Measurements from ENCODE around the gene ALPK1. TPM values are rescaled to one million over a fixed set of nuclear protein-coding genes. Genes with fewer than 3 reads are reported as not detected.

Gene ALPK1
- polyA plus RNA-seq, 1 donor from 2014 or later = 0.10 TPM

DNA sequence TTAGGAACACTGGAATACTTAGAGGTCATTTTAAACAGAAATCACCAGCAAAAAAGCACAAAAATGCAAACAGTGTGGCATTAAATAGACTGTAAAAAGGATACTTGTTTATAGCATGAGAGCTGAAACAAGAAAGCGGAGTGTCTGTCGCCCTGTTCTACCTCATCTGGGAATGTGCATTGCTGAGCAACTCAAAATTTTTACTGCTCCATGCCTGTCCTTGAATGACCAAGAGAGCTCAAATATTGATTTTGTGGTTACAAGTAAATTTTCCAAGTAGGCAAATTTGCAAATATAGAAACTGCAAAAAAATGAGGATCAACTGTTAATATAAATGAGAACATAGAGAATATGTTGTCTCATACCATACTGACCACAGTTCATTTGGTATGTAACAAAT is 40.1 kb upstream of the ALPK1 start:
- Histone ChIP-seq H3K9me3 (ENCODE audit: low read length) (no peaks in the 10 kb centered on the region), H3K79me2 (replicated peaks; ENCODE audit: insufficient read depth, low read length) (no peaks in the 10 kb centered on the region), H3K27ac (ENCODE audit: low read length) (no peak overlapping the region), H3F3A (ENCODE audit: insufficient read depth, low read length, poor library complexity, severe bottlenecking) (no peaks in the 10 kb centered on the region), H4K20me1 (ENCODE audit: insufficient read depth) (no peaks in the 10 kb centered on the region), H3K4me2 (ENCODE audit: low read length) (no peak overlapping the region), H3K9me2 (ENCODE audit: insufficient read depth, low read length) (no peaks in the 10 kb centered on the region), H3K27me3 (ENCODE audit: insufficient read depth, low read depth, low read length) (no peaks in the 10 kb centered on the region), H3K4me3 (ENCODE audit: low read length) (no peak overlapping the region), H3K36me3 (ENCODE audit: insufficient read depth, low read length) (peaks cover 6% of the 10 kb centered on the region), H3K9ac (ENCODE audit: low read length) (no peak overlapping the region), H2AFZ (ENCODE audit: low read depth, low read length) (no peak overlapping the region)
- TF ChIP-seq EZH2 (IDR thresholded peaks at IDR 0.05; ENCODE audit: borderline replicate concordance, insufficient read depth, low read length, poor library complexity, severe bottlenecking) (no peak), POLR2AphosphoS5 (IDR thresholded peaks at IDR 0.05) (no peak), RAD21 (conservative IDR thresholded peaks at IDR 0.05) (no peak)

DNA sequence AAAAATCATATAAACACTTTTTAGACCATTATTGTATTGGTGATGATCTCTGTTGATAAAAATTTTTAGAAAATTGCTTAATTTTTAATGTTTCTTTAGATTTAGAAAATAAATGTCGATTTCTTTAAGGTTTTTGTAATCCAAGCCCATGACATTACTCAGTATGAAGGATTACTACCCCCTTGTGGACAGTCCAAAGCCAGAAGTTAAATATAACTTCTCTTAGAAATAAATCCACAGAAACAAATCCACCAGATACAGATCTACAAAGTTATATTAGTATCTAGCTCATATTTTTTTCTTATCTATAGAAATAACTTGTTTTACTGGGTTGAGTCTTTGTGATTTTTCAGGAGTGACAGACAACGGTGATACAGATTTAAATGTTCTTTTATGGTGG is 30.3 kb upstream of the ALPK1 start:
- H3K79me2 ChIP-seq (replicated peaks; ENCODE audit: insufficient read depth, low read length) = no peaks in the 10 kb centered on the region
- no peak overlapping the region for H2AFZ ChIP-seq (ENCODE audit: low read depth, low read length)
- no peak overlapping the region for H3K27ac ChIP-seq (ENCODE audit: low read length)
- TF ChIP-seq MXI1 (conservative IDR thresholded peaks at IDR 0.05; ENCODE audit: poor library complexity, severe bottlenecking) (no peak), SMC3 (conservative IDR thresholded peaks at IDR 0.05; ENCODE audit: poor library complexity) (no peak), RAD21 (conservative IDR thresholded peaks at IDR 0.05) (no peak), POLR2AphosphoS5 (IDR thresholded peaks at IDR 0.05) (no peak), TAF1 (IDR thresholded peaks at IDR 0.05; ENCODE audit: low read depth) (no peak), EZH2 (IDR thresholded peaks at IDR 0.05; ENCODE audit: borderline replicate concordance, insufficient read depth, low read length, poor library complexity, severe bottlenecking) (no peak), EP300 (conservative IDR thresholded peaks at IDR 0.05; ENCODE audit: poor library complexity, severe bottlenecking) (no peak)
- TF ChIP-seq, protein P1, sequence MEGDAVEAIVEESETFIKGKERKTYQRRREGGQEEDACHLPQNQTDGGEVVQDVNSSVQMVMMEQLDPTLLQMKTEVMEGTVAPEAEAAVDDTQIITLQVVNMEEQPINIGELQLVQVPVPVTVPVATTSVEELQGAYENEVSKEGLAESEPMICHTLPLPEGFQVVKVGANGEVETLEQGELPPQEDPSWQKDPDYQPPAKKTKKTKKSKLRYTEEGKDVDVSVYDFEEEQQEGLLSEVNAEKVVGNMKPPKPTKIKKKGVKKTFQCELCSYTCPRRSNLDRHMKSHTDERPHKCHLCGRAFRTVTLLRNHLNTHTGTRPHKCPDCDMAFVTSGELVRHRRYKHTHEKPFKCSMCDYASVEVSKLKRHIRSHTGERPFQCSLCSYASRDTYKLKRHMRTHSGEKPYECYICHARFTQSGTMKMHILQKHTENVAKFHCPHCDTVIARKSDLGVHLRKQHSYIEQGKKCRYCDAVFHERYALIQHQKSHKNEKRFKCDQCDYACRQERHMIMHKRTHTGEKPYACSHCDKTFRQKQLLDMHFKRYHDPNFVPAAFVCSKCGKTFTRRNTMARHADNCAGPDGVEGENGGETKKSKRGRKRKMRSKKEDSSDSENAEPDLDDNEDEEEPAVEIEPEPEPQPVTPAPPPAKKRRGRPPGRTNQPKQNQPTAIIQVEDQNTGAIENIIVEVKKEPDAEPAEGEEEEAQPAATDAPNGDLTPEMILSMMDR (IDR thresholded peaks at IDR 0.05; ENCODE audit: poor library complexity, severe bottlenecking) = no peak
- TF ChIP-seq, protein P2, sequence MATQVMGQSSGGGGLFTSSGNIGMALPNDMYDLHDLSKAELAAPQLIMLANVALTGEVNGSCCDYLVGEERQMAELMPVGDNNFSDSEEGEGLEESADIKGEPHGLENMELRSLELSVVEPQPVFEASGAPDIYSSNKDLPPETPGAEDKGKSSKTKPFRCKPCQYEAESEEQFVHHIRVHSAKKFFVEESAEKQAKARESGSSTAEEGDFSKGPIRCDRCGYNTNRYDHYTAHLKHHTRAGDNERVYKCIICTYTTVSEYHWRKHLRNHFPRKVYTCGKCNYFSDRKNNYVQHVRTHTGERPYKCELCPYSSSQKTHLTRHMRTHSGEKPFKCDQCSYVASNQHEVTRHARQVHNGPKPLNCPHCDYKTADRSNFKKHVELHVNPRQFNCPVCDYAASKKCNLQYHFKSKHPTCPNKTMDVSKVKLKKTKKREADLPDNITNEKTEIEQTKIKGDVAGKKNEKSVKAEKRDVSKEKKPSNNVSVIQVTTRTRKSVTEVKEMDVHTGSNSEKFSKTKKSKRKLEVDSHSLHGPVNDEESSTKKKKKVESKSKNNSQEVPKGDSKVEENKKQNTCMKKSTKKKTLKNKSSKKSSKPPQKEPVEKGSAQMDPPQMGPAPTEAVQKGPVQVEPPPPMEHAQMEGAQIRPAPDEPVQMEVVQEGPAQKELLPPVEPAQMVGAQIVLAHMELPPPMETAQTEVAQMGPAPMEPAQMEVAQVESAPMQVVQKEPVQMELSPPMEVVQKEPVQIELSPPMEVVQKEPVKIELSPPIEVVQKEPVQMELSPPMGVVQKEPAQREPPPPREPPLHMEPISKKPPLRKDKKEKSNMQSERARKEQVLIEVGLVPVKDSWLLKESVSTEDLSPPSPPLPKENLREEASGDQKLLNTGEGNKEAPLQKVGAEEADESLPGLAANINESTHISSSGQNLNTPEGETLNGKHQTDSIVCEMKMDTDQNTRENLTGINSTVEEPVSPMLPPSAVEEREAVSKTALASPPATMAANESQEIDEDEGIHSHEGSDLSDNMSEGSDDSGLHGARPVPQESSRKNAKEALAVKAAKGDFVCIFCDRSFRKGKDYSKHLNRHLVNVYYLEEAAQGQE (IDR thresholded peaks at IDR 0.05; ENCODE audit: borderline replicate concordance) = no peak
- no peaks in the 10 kb centered on the region for H3K27me3 ChIP-seq (ENCODE audit: insufficient read depth, low read depth, low read length)
- no peaks in the 10 kb centered on the region for H3K9me2 ChIP-seq (ENCODE audit: insufficient read depth, low read length)
- H3K4me3 ChIP-seq (ENCODE audit: low read length) = no peak overlapping the region
- no peaks in the 10 kb centered on the region for H4K20me1 ChIP-seq (ENCODE audit: insufficient read depth)
- peaks cover 4% of the 10 kb centered on the region for H3K36me3 ChIP-seq (ENCODE audit: insufficient read depth, low read length)
- H3K9ac ChIP-seq (ENCODE audit: low read length) = no peak overlapping the region
- no peaks in the 10 kb centered on the region for H3F3A ChIP-seq (ENCODE audit: insufficient read depth, low read length, poor library complexity, severe bottlenecking)
- H3K4me2 ChIP-seq (ENCODE audit: low read length) = no peak overlapping the region
- no peaks in the 10 kb centered on the region for H3K9me3 ChIP-seq (ENCODE audit: low read length)

DNA sequence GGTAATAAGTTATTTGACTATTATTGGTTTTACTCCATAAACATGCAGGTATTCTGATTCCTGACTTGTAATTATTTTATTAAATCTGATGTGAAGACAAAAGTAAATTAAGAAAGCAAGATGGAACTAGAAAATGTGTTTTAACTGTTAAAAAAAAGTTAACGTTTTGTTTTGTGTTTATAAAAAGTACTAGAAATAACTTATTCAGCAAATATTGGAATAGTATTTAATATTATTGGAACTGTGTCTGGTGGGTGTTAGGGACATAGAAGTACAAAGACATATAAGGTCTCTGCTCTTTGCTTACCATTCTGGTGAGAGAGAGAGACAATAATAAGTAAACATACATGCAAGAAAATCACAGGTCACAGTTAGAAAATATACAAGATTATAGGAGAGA is 27.1 kb upstream of the ALPK1 start:
- no peaks in the 10 kb centered on the region for H3F3A ChIP-seq (ENCODE audit: insufficient read depth, low read length, poor library complexity, severe bottlenecking)
- H3K9me3 ChIP-seq (ENCODE audit: low read length) = no peaks in the 10 kb centered on the region
- no peaks in the 10 kb centered on the region for H4K20me1 ChIP-seq (ENCODE audit: insufficient read depth)
- no peak overlapping the region for H3K9ac ChIP-seq (ENCODE audit: low read length)
- no peak overlapping the region for H3K4me2 ChIP-seq (ENCODE audit: low read length)
- H2AFZ ChIP-seq (ENCODE audit: low read depth, low read length) = no peak overlapping the region
- H3K36me3 ChIP-seq (ENCODE audit: insufficient read depth, low read length) = peaks cover 4% of the 10 kb centered on the region
- no peaks in the 10 kb centered on the region for H3K27me3 ChIP-seq (ENCODE audit: insufficient read depth, low read depth, low read length)
- H3K79me2 ChIP-seq (replicated peaks; ENCODE audit: insufficient read depth, low read length) = no peaks in the 10 kb centered on the region
- H3K27ac ChIP-seq (ENCODE audit: low read length) = no peak overlapping the region
- no peak for TF ChIP-seq MXI1 (conservative IDR thresholded peaks at IDR 0.05; ENCODE audit: poor library complexity, severe bottlenecking)
- TF ChIP-seq EZH2 (IDR thresholded peaks at IDR 0.05; ENCODE audit: borderline replicate concordance, insufficient read depth, low read length, poor library complexity, severe bottlenecking) = no peak
- TF ChIP-seq, protein P2 (IDR thresholded peaks at IDR 0.05; ENCODE audit: borderline replicate concordance) = no peak
- TF ChIP-seq, protein P1 (IDR thresholded peaks at IDR 0.05; ENCODE audit: poor library complexity, severe bottlenecking) = no peak
- no peak for TF ChIP-seq SMC3 (conservative IDR thresholded peaks at IDR 0.05; ENCODE audit: poor library complexity)
- TF ChIP-seq EP300 (conservative IDR thresholded peaks at IDR 0.05; ENCODE audit: poor library complexity, severe bottlenecking) = no peak
- no peak for TF ChIP-seq TAF1 (IDR thresholded peaks at IDR 0.05; ENCODE audit: low read depth)
- no peak for TF ChIP-seq POLR2AphosphoS5 (IDR thresholded peaks at IDR 0.05)
- TF ChIP-seq RAD21 (conservative IDR thresholded peaks at IDR 0.05) = no peak
- no peaks in the 10 kb centered on the region for H3K9me2 ChIP-seq (ENCODE audit: insufficient read depth, low read length)
- H3K4me3 ChIP-seq (ENCODE audit: low read length) = no peak overlapping the region

Measured in neural cell (in vitro differentiated cells).